ENCODE results near the gene PNPLA8. TPM values are rescaled to one million over a fixed set of nuclear protein-coding genes. Genes with fewer than 3 reads are reported as not detected.

The PNPLA8 gene
- total RNA-seq: 63.9 TPM

GRCh38 chr7:108525985-108526767 is at the start of gene PNPLA8:
Gene PNPLA8 (minus strand): TSS chr7:108526135. CDS start chr7:108515491, 10,644 bp downstream.

GRCh38 chr7:108569381-108570145 is 43.6 kb upstream of the PNPLA8 start, which contains the start of the genes DNAJB9 and THAP5:
Gene DNAJB9 (plus strand): TSS chr7:108569874. CDS start chr7:108571727, 1,853 bp downstream.
Gene THAP5 (minus strand): TSS chr7:108569706. CDS start chr7:108569569, 137 bp downstream.

GRCh38 chr7:108455998-108456677 is 69.8 kb downstream of the PNPLA8 start, which contains the start of gene NRCAM:
Gene NRCAM (minus strand): TSS chr7:108456436. CDS start chr7:108240064, 216,372 bp downstream.

Other genes with a start within 250 kb of the PNPLA8 start
- gene NRCAM, start 69.7 kb downstream of the PNPLA8 start, total RNA-seq: 170 TPM
- gene THAP5, start 43.6 kb upstream of the PNPLA8 start, total RNA-seq: 44.1 TPM
- 30.0 TPM for gene DNAJB9, start 43.7 kb upstream of the PNPLA8 start, total RNA-seq